Suppressor macrophage treated with lipopolysaccharide for 1 hour (primary cell): ENCODE measurements around the gene CCDC120.

Experiments used
- DNase-seq, 3 donors: peaks; one replicate each; pipeline ENCODE4 v3.0.0-alpha.2; 2020 to 2022

Gene CCDC120, protein sequence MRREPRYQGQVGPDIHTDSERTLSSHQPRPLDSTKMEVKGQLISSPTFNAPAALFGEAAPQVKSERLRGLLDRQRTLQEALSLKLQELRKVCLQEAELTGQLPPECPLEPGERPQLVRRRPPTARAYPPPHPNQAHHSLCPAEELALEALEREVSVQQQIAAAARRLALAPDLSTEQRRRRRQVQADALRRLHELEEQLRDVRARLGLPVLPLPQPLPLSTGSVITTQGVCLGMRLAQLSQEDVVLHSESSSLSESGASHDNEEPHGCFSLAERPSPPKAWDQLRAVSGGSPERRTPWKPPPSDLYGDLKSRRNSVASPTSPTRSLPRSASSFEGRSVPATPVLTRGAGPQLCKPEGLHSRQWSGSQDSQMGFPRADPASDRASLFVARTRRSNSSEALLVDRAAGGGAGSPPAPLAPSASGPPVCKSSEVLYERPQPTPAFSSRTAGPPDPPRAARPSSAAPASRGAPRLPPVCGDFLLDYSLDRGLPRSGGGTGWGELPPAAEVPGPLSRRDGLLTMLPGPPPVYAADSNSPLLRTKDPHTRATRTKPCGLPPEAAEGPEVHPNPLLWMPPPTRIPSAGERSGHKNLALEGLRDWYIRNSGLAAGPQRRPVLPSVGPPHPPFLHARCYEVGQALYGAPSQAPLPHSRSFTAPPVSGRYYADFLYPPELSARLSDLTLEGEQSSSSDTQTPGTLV

DNA sequence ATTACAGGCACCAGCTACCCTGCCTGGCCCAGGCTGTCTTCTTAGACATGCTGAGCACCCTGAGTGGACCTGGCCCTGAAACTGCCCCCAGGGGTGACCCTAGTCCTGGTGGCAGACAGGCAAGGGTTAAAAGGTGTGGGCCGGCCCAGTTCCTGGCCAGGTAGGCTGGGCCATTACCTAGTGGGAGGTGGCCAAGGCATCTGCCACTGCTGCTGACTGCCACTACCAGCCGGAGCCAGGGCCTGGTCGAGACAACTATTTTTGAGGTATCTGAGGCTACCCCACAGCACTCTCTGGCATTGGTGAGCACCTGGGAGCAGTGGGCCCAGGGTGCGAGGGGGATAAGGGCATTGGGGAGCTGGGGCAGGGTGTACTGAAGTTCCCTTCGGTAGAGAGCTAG lies at the start of gene CCDC120:
CCDC120 (plus strand) TSS at position 206 of the 400 bp plus-strand sequence. CDS start 3,043 bp downstream, outside the sequence.
- DNase-seq: no peak

DNA sequence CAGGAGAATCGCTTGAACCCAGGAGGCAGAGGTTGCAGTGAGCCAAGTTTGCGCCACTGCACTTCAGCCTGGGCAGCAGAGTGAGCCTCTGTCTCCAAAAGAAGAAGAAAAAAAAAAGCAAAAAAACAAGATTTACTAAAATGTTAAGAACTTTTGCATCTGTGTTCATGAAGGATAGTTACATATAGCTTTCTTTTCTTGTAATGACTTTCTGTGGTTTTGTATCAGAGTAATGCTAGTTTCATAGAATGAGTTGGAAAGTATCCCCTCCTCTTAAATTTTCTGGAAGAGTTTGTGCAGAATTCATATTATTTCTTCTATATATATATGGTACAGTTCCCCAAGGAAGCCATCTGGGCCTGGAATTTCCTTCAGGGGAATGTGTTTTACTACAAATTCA lies 39.7 kb upstream of the CCDC120 start:
- DNase-seq: no peak

DNA sequence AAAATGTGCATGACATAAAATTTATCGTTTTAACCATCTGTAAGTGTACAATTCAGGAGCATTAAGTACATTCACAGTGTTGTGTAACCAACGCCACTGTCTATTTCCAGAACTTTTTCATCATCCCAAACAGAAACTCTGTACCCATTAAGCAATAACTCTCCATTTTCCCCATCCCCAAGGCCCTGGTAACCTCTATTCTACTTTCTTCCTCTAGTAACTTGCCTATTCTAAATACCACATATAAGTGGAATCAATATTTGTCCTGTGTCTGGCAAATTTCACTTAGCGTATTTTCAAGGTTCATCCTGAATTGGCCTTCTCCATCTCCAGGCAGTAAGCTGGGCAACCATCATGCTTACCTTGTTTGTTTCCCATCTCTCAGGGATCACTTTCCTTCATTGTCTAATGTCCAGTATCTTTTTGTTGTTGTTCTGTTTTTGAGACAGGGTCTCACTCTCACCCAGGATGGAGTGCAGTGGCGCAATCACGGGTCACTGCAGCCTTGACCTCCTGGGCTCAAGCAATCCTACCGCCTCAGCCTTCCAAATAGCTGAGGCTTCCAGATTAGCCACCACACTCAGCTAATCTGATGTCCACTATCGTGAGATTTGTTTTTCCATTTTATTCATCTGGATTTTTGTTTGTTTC lies 39.1 kb upstream of the CCDC120 start:
- no peak for DNase-seq

DNA sequence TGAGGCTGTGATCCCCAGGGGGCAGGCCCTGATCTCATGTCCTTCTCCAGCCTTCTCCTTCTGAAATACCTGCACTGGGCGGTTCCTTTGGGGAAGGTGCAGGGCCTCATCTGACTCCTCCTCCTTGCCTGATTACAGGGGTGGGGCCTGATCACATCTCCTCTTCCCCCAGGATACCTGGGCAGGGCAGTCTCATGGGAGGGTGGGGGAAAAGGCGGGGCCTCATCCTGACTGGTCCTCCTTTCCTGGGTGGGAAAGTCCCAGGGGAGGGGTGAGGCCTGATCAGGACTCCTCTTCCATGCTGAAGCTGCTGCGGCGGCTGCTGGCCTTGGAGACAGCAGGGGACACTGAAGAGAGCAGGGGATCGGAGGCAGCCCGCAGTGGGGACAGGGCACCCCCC lies 28.9 kb upstream of the CCDC120 start:
- no peak for DNase-seq

DNA sequence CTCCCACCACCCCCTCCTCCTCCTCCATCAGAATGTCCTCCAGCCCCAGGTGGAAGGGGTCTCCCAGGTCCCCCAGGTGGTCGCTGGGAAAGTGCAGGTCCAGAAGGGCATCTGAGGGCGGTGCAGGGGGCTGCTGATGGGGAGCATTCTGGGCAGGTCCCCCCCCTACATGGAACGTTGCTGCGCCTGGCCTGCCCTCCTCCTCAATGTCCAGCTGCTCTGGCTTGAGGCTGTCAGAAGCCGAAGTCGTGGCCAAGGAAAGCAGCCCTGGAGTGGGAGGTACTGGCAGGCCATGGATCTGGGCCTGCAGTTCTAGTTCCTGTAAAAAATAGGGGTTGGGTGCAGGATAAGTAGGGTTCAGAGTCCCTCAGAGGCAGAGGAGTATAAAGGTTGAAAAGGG lies 28.5 kb upstream of the CCDC120 start:
- DNase-seq: no peak

DNA sequence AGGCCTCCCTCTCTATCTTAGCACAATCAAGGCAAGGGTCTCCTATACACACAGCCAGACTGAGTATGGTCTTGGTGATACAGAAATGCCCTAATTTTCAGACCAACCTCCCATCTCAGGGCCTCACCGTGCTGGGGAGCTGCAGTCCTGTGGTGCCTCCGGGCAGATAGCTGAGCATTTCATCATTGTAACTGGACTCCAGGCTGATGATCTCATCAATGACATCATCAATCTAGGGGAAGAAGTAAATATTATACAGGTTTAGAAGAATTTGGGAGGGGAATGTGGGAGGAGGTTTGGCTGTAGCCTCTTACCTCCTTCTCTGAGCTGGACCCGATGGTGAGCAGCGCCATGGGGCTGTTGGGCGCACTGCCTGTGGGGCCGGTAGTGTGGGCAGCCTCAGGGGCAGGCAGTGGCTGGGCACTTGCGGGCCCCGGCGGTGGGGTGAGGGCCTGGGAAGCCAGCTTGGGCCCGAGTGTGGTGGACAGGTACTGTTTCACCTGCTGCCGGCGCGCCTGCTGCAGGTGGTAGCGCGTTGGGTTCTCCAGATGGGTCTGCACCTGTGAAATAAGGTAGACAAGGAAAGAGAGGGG lies 20.8 kb upstream of the CCDC120 start:
- peak; percentile 21 to 24 (median 23) for DNase-seq

DNA sequence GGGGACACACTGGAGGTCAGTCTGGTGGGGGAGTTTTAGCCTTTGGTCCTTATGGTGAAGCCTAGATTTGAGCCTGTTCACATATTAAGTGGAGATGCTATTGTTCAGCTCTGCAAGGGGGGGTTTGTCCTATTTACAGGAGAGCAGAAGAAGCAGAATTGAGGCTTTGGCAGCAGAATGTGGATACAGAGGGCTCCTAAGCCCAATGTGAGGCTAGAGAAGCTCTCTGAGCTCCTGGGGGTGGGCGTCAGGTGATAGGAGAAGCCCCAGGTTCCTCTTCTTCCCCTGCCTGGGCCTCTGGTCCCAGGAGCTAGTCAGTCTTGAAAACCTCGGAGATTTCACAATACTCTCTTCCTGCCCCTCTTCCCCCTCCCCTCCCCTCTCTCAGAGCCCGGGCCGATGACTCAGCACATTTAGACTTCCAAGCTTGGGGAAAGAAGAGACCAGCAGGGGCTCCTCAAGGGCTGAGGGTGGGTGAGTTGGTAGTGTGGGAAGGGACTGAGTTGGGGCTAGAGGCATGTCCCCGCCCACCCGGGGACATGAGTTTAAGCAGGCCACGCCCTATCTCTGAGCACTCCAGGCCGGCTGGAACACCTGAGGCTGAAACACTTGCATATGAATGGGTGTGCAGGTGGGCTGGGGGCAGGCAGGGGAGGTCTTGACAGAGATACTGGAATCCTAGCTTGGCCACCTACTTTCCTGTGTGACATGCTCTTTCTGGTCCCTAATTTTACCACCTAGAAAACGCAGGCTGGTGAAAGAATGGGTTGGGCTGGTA lies 19.0 kb upstream of the CCDC120 start:
- DNase-seq: peak; percentile 78 to 82 (median 79)

DNA sequence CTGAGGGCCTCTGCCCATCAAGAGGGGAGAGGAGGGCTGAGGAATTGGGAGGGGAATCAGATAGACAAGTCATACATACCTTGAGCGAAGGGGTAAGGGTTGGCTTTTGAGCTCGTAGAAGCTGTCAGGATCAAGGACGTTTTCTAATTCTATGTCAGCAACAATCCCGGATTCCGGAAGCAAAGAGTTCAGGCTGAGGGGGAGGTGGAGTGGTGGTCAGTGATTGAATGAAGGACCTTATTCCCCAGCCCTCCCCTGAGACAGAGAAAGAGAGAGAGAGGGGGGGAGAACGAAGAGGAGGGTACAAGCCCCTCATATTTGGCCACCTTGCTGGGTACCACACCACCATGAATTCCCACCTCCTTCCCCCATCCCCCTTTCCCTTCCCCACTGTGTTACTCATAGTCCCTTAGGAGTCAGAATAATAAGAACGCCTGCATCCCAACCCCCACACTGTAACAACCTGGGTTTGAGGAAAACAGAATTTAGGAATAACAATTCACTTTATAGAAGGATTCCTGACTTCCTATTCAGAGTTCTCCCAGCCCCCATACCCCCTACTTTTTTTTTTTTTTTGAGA lies 18.3 kb upstream of the CCDC120 start:
- no peak for DNase-seq

DNA sequence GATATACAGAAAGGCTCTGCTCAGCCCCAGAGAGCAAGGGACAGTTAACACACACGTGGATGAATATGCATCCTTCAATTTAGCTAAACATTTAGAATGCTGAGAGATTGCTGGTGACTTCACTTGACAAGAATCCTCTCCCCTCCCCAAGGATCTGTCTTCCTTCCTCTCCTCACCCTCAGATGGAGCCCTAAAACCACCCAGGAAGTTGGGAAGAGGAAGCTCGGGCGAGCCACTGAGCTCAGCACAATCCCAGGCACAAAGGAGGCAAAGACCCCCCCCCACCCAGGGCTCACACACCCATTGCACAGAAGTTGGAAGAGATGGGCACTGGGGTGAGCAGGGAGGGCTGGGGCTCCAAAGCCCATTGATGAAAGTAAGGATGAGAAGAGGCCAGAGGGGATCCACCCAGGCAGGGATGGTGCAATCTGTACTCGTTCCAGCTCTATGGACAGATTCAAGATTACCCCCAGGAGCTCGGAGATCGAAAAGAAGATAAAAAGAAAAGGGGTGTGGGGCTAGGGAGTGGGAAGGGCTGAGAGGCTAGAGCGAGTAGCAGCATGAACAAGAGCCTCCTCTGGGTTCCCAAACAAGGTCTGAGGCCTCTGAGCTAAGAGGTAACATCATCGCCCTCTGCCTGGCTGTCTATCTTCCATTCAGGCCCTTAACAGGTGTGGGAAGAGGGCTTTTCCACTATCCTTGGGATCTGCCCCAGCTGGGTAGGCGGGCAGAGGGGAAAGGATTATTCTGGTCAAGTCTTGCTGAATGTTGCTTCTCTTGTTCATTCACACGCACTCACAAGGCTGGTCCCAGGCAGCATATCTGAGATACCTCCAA lies 16.8 kb upstream of the CCDC120 start:
- DNase-seq: peak; percentile 31 to 47 (median 38)

DNA sequence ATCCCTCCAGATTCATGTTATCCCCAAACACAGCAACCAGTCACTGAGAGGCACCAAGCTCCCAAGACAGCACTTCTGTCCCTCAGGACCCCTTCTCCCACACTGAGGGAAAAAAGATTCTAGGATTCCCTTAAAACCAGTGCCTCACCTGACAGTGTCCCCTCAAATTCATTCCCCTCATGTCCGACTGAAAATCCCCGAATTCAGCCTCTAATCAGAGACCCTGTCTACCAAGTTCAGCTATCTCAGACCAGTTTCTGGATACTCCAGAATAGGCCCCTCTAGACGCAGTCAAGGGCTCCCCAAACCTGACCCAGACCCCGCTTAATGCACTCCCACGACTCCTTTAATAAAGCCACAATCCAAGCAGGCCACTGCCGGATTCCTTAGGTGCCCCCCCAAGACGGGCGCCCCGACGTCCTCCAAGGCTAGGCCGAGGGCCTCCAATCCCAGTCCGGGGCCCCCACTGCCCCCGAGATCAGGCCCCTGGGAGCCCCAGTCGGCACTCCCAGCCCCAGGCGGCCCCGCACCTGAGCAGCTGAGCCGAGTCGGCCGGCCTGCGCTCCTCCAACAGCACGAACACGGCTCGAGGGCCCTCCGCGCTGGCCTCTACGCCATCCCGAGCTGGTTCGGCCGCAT lies 16.1 kb upstream of the CCDC120 start:
- no peak for DNase-seq

DNA sequence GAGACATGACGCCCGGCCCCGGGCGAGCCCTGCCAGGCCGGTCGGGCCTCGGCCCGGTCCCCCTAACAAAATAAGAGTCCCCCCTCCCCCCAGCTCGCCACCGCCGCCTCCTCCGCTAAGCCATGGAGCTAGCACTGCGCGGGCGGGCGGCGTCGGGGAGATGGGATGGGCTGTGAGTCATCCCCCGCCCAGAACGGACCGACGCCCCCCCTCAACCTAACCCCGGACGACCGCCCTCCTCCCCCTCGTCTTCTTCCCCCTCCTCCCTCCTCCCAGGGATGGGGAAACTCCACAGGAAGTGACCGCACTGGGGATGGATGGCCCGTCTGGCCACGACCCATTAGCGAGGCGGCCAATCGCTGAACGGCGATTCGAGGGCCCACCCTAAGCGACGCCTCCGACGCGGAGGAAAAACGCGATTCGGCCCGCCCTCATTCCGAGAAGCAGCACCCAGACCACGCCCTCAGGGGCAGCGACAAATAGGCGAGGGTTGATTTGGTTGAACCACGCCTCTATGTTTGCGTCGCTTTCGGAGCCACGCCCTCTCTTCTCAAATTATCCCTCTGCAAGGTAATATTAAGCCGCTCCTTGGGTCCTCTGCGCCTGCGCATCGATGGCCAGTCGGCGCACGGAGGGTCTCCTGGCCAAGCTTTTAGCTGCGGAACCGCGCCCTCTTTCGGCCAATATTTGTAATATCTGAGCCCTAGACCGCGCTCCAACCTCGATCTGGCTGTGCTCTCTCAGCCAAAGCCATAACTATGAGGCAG lies 15.4 kb upstream of the CCDC120 start, which contains the start of gene TFE3:
TFE3 (minus strand) TSS at position 138 of the 767 bp plus-strand sequence; CDS start at position 7, 131 bp downstream.
- DNase-seq: peak; percentile 96 to 97 (median 97)

DNA sequence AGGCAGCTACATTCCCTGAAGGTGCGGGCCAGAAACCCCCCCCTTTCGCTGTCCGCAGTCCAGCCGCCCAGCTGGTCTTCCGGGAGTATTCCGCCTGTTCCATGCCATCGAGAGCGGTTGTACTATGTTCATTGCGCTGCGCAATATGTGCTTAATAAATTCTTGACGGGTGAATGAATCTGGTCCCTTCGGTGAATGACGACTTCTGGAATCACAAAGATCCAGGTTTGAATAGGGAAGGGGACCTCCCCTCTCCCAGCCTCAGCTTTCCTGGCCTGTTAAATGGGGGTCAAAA lies 14.9 kb upstream of the CCDC120 start:
- DNase-seq: no peak

DNA sequence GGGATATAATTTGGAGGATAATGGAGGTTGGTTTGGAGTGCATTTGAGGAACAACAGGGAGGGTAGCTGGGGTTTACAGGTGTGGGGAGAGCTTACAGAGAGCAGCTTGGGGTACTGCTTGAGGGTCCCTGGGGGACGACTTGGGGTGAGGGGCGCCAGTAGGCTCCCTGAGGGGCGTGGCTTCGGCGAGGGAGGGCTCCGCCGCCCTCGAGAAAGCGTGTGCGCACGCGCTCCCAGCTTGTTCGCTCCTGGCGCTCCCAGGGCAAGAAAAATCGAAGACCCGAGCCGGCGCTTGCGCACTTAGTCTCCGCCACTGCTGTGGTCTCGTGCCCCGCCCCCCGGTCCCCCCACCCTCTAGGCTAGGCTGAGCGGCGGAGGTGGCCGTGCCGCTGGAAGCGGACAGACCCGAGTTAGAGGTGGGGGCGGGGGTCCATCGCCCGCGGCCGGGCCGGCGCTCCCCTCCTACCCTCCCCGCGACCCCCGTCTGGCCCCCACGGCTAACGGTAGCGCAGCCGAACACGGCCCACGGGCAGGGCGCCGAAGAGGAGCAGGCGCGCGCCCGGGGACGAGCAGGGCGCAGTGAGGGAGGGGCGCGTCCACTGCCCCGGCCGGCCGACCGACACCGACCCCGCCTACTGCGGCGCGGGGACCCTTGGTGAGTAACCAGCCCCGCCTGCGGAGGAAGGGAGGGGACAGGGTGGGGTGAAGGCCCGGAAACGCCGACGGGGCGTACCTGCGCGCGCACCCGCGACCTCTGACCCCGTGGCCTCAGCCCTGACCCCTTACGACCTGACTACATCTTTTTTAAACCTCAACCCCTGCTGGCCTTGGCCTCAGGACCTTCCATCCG lies 5.4 kb upstream of the CCDC120 start:
- peak; percentile 37 to 58 (median 43) for DNase-seq

DNA sequence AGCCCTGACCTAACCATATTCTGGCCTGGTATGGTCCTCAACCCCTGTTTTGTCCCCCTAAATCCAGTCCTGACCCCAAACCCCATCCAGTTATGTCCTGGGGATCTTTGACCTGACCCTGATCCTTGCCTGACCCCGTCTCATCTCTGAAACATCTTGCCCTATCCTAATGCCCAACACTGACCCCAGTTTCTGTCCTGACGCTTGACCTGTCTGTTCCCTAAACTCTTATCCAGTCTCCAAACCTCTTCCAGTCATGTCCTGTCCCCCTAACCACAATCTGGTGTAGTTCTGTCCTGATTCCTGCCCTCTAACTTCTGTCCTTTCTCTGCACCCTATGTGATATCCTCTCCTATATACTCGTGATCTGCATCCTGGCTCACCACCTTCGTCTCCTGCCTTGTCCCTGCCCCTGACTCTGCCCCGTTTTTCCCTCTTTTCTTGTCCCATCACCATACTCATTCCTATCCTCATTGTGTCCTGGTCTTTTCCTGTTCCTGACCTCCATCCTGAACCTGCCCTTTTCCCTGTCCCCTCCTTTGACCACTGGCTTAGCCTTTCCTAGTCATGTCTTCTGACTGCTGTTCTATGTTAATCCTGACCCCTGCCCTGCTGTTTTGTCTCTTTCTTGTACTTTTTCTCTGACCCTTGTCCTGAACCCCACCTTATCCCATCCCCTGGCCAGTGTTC lies 4.6 kb upstream of the CCDC120 start:
- DNase-seq: no peak

DNA sequence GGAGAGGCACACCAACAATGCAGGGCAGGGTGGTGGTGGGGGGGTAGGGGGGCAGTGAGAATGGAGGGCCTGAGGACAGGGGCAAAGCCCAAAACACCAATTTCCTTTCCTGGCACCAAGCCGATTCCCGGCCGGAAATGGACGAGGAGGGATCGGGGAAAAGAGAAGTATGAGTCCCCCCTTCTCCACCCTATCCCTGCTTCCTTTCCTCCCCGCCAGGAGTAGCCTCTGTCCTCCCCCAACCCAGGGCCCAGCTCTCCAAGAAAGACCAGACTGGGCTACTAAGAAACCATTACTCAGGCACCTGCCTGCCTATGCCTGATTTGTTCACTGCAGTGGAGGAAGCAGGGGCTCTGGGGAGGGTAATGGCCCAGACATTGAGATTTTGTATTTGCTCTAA lies 402 bp downstream of the CCDC120 start:
- DNase-seq: no peak

DNA sequence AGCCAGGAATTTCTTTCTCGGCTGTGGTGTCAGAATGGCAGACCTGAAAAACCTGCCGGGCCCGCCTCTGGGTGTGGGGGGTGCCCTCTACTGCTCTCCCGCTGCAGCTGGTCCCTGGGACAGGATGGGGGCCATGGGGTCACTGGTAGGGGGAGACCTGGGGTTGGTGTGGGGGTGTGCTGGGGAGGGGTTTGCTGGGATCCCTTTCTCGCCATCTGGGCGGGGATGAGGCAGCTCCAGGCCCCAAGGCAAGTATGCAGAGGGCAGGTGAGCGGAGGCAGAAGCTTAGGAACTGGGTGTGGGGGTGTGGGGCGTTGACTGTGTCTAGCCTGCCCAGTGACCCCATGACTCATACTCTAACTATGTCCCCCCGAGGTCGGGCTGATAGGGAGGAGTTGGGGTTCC lies 884 bp downstream of the CCDC120 start:
- DNase-seq: no peak

DNA sequence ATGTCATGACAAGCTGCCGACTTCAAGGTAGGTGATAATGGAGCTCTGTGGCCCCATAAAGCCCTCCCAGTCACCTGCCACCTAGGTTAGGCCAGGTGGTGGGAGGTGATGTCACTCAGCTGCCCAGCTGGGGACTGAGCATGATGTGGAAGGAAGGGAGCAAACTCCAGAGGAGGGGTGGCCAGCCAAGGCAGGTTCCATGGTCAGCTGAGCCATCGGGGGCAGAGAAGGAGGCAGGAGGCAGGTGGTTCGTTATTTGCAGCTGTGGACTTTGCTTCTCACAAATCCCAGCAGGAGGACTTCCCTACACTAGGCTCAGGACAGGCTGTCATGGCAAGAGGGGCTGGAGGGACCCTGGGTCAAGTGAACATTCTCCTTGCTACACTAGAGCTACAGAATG lies 2.1 kb downstream of the CCDC120 start:
- DNase-seq: no peak

DNA sequence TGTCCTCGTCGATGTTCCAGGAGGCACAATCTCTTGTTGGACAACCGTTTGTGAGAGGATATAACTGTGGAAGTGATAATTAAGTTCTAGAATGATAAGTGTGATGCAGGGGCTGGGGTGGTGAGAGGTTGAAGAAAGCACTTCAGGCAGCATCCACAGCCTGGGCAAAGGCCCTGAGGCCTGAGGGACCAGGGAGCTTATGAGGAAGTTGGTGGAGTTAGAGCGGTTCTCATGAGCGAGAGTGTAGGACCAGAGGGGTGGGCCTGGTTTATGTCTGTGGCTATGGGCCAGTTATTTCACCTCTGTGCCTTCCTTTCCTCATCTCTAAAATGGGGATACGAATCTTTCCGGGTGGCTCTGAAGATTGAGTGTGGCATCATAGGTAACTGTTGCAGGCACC lies 2.7 kb downstream of the CCDC120 start:
- no peak for DNase-seq
